K562 (cell line): Measurements from ENCODE around the gene HDHD3. TPM values are rescaled to one million over a fixed set of nuclear protein-coding genes. Genes with fewer than 3 reads are reported as not detected.

ENCODE experiments used
- BCOR ChIP-seq: fragments of 450-650 bp; IDR thresholded peaks from 2 replicates; pipeline ENCODE4 v1.6.1; 2016
- CHD4 ChIP-seq: fragments of 200-600 bp; sonication (generic); IDR thresholded peaks from 3 replicates; pipeline ENCODE4 v1.6.1; 2012; ENCODE audit warnings: low read depth, mild to moderate bottlenecking, mixed read lengths, low read length, inconsistent platforms; ENCODE audit not compliant: insufficient read depth, insufficient replicate concordance, poor library complexity, severe bottlenecking
- NCOR1 ChIP-seq: fragments of 450-650 bp; IDR thresholded peaks from 2 replicates; pipeline ENCODE4 v1.6.1; 2016; ENCODE audit warnings: mild to moderate bottlenecking, moderate library complexity
- SPI1 ChIP-seq: IDR thresholded peaks from 2 replicates; pipeline ENCODE4 v1.6.1; 2011; ENCODE audit warnings: low read depth, low read length, control low read depth, borderline replicate concordance
- TAF9B ChIP-seq: fragments of 450-650 bp; IDR thresholded peaks from 2 replicates; pipeline ENCODE4 v1.6.1; 2018; ENCODE audit warnings: mild to moderate bottlenecking; ENCODE audit not compliant: partially characterized antibody
- THAP12 ChIP-seq: fragments of 250-450 bp; sonication (Bioruptor Pico); IDR thresholded peaks from 2 replicates; pipeline ENCODE4 v1.9.0; 2021; ENCODE audit warnings: mild to moderate bottlenecking, inconsistent platforms
- ZBTB33 ChIP-seq: sonication (generic); formaldehyde crosslinking; IDR thresholded peaks from 2 replicates; pipeline ENCODE4 v1.8.1; 2023; ENCODE audit warnings: mild to moderate bottlenecking, missing genetic modification reagents
- ZFX ChIP-seq: sonication (generic); formaldehyde crosslinking; IDR thresholded peaks from 2 replicates; pipeline ENCODE4 v1.8.0; 2022; ENCODE audit warnings: mild to moderate bottlenecking, missing genetic modification reagents, moderate library complexity
- ZNF124 ChIP-seq: sonication (generic); formaldehyde crosslinking; IDR thresholded peaks from 2 replicates; pipeline ENCODE4 v1.8.1; 2022; ENCODE audit warnings: missing genetic modification reagents
- ZNF146 ChIP-seq: IDR thresholded peaks from one replicate; pipeline ENCODE4 v1.6.1; 2018; ENCODE audit warnings: missing compliant biosample characterization; ENCODE audit not compliant: unreplicated experiment
- ZNF165 ChIP-seq: fragments of 250-450 bp; sonication (Bioruptor Pico); IDR thresholded peaks from 2 replicates; pipeline ENCODE4 v1.4.0; 2020; ENCODE audit warnings: borderline replicate concordance
- ZNF175 ChIP-seq: fragments of 200-800 bp; sonication (Bioruptor generic); IDR thresholded peaks from 2 replicates; pipeline ENCODE4 v1.6.1; 2016; ENCODE audit warnings: low read depth, mild to moderate bottlenecking, missing genetic modification characterization, missing compliant biosample characterization
- polyA plus RNA-seq, 8 experiments: library from polyadenylated mRNA; depleted of rRNA in 4 of 8; stranded (reverse) in 5 of 8; unstranded in 3 of 8; fragments of >200 nt; fragmentation: Nextera tagmentation in 2 of 8; fragmentation: Illumina TruSeq in 1 of 8; extraction: Ambion mirVana in 2 of 8; extraction: Trizol in 1 of 8; gene quantifications; 2 replicates each; pipeline versions ENCODE4 v1.2.1 to v1.2.3, GENCODE V29; 2011 to 2014; ENCODE audit warnings: inconsistent platforms in 1 of 8, missing spikeins in 1 of 8
- total RNA-seq, 7 experiments: library from RNA; depleted of rRNA in 6 of 7; stranded (reverse); fragments of >200 nt in 6 of 7; fragmentation: Illumina TruSeq in 2 of 7; extraction: Trizol in 2 of 7; gene quantifications; 2 replicates each; pipeline versions ENCODE4 v1.2.1 to v1.2.3, GENCODE V29; 2011 to 2021; ENCODE audit warnings: low replicate concordance in 1 of 7
- TF ChIP-seq, protein P1 (sequence below), 2 experiments: fragments of 450-650 bp in 1 of 2; sonication (generic) in 1 of 2; formaldehyde crosslinking in 1 of 2; IDR thresholded peaks in 1 of 2; conservative IDR thresholded peaks in 1 of 2; 2 replicates each; pipeline versions ENCODE4 v1.6.1 to v1.8.1; 2016 to 2023; ENCODE audit warnings: mild to moderate bottlenecking in 2 of 2, moderate library complexity in 2 of 2, inconsistent platforms in 1 of 2, missing genetic modification reagents in 1 of 2
- TF ChIP-seq, protein P2 (sequence below): fragments of 450-650 bp; IDR thresholded peaks from 2 replicates; pipeline ENCODE4 v1.6.1; 2017; ENCODE audit warnings: mild to moderate bottlenecking, moderate library complexity
- TF ChIP-seq, protein P3 (sequence below): fragments of 450-650 bp; formaldehyde crosslinking; IDR thresholded peaks from 2 replicates; pipeline ENCODE4 v1.4.0; 2020; ENCODE audit warnings: mild to moderate bottlenecking, moderate library complexity
- TF ChIP-seq, protein P4 (sequence below): sonication (generic); formaldehyde crosslinking; IDR thresholded peaks from 2 replicates; pipeline ENCODE4 v1.5.0; 2020; ENCODE audit warnings: missing genetic modification reagents

The HDHD3 gene
- total and polyA plus RNA-seq, 9 of the 15 experiments (the other 6 are each of a cell fraction or from before 2014, with no cell fraction given) = 1.1 to 19.1 (median 10.9) TPM

DNA sequence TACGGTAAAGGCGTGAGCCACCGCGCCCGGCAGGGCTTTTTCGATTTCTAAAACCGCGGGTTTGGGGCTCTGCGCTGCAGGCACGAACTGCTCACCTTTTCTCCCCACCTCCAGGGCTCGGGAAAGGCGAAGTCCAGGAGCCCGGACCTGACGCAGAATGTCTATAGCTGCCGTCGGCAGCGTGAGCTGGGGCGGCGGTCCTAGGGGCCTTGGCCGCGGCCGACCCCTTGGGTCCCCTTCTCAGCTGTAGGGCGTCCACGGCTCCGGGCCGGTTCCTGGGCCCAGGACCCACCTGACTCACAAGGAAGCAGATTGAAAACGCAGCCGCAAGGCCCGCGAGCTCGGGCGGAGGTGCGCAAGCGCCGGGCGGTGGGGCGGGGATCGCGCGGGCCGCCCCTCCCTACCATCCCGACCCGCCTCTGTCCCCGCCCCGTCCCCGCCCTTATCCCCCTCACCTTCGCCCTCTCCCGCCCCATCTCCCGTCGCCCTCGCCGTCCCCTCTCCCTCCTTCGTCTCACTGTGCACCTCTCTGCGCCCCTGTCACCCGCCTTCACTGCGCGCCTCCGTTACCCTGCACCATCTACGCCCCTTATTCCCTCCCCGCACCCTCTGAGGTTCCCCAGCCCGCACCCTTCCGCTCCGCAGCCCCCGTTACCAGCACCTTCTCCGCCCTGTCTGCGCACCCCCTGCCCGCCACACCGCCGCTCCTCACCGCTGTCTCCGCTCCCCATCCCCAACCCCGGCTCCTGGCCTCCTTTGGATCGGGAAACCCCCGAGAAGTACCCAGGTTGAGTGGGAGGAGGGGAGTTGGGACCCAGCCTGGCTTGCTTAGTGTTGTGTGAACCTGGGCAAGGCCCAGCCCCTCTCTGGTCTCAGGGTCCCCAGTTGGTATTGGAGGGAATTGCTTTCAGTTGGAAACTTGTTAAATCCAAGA lies at the start of gene HDHD3 (continued):
- TF ChIP-seq, protein P1, sequence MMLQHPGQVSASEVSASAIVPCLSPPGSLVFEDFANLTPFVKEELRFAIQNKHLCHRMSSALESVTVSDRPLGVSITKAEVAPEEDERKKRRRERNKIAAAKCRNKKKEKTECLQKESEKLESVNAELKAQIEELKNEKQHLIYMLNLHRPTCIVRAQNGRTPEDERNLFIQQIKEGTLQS (IDR thresholded peaks at IDR 0.05) = no peak
- TF ChIP-seq, protein P1 (CRISPR knock-in tag; conservative IDR thresholded peaks at IDR 0.05) = no peak
- TF ChIP-seq, protein P2, sequence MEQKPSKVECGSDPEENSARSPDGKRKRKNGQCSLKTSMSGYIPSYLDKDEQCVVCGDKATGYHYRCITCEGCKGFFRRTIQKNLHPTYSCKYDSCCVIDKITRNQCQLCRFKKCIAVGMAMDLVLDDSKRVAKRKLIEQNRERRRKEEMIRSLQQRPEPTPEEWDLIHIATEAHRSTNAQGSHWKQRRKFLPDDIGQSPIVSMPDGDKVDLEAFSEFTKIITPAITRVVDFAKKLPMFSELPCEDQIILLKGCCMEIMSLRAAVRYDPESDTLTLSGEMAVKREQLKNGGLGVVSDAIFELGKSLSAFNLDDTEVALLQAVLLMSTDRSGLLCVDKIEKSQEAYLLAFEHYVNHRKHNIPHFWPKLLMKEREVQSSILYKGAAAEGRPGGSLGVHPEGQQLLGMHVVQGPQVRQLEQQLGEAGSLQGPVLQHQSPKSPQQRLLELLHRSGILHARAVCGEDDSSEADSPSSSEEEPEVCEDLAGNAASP = no peak
- TF ChIP-seq, protein P3, sequence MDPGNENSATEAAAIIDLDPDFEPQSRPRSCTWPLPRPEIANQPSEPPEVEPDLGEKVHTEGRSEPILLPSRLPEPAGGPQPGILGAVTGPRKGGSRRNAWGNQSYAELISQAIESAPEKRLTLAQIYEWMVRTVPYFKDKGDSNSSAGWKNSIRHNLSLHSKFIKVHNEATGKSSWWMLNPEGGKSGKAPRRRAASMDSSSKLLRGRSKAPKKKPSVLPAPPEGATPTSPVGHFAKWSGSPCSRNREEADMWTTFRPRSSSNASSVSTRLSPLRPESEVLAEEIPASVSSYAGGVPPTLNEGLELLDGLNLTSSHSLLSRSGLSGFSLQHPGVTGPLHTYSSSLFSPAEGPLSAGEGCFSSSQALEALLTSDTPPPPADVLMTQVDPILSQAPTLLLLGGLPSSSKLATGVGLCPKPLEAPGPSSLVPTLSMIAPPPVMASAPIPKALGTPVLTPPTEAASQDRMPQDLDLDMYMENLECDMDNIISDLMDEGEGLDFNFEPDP = no peak
- TF ChIP-seq, protein P4, sequence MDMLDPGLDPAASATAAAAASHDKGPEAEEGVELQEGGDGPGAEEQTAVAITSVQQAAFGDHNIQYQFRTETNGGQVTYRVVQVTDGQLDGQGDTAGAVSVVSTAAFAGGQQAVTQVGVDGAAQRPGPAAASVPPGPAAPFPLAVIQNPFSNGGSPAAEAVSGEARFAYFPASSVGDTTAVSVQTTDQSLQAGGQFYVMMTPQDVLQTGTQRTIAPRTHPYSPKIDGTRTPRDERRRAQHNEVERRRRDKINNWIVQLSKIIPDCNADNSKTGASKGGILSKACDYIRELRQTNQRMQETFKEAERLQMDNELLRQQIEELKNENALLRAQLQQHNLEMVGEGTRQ = peak; percentile 42
- no peak for TF ChIP-seq ZNF146 (CRISPR knock-in tag)
- TF ChIP-seq ZNF175 (CRISPR knock-in tag) = no peak
- peak; percentile 84 for TF ChIP-seq ZFX
- no peak for TF ChIP-seq TAF9B
- TF ChIP-seq NCOR1 = no peak
- no peak for TF ChIP-seq BCOR
- no peak for TF ChIP-seq ZBTB33 (CRISPR knock-in tag)
- TF ChIP-seq ZNF165 = no peak
- TF ChIP-seq ZNF124 = no peak
- no peak for TF ChIP-seq CHD4
- no peak for TF ChIP-seq SPI1
- TF ChIP-seq THAP12 (CRISPR knock-in tag) = 0 out of 2 replicates have a peak, but pooled peaks have one; percentile 42
